Mucosa of stomach (tissue), 1 donor: ENCODE data around the gene SYT12.

Source experiments
- H3K27me3 ChIP-seq: one replicate; pipeline ENCODE4 v1.7.0; 2013; ENCODE audit warnings: mild to moderate bottlenecking, low read length; ENCODE audit not compliant: control insufficient read depth, insufficient read depth
- H3K36me3 ChIP-seq: one replicate; pipeline ENCODE4 v1.7.0; 2013; ENCODE audit warnings: low read length; ENCODE audit not compliant: control insufficient read depth, insufficient read depth
- H3K4me1 ChIP-seq: one replicate; pipeline ENCODE4 v1.7.0; 2013; ENCODE audit warnings: mild to moderate bottlenecking, low read length; ENCODE audit not compliant: control insufficient read depth, insufficient read depth
- H3K4me3 ChIP-seq: one replicate; pipeline ENCODE4 v1.7.0; 2013; ENCODE audit warnings: low read length
- H3K9ac ChIP-seq: one replicate; pipeline ENCODE4 v1.7.0; 2013; ENCODE audit warnings: mild to moderate bottlenecking, low read length, moderate library complexity
- H3K9me3 ChIP-seq: one replicate; pipeline ENCODE4 v1.7.0; 2013; ENCODE audit warnings: mild to moderate bottlenecking, low read length, moderate library complexity; ENCODE audit not compliant: control insufficient read depth
- donor health status: Pancreatic carcinoma.

The SYT12 gene

GRCh38 chr11:67023957-67024353, 1.0 kb downstream of the SYT12 start:
- Histone ChIP-seq H3K4me1 (peaks cover 24% of the 10 kb centered on the region), H3K27me3 (peaks cover 27% of the 10 kb centered on the region), H3K9me3 (no peaks in the 10 kb centered on the region), H3K4me3 (no peak overlapping the region), H3K9ac (no peak overlapping the region), H3K36me3 (no peaks in the 10 kb centered on the region)

GRCh38 chr11:67024410-67024809, 1.5 kb downstream of the SYT12 start:
- Histone ChIP-seq H3K9ac (no peak overlapping the region), H3K36me3 (no peaks in the 10 kb centered on the region), H3K27me3 (peaks cover 27% of the 10 kb centered on the region), H3K4me3 (no peak overlapping the region), H3K9me3 (no peaks in the 10 kb centered on the region), H3K4me1 (peaks cover 24% of the 10 kb centered on the region)

GRCh38 chr11:67024966-67025365, 2.0 kb downstream of the SYT12 start:
- Histone ChIP-seq H3K9ac (no peak overlapping the region), H3K27me3 (peaks cover 27% of the 10 kb centered on the region), H3K36me3 (no peaks in the 10 kb centered on the region), H3K4me1 (peaks cover 24% of the 10 kb centered on the region), H3K9me3 (no peaks in the 10 kb centered on the region), H3K4me3 (no peak overlapping the region)

GRCh38 chr11:67025750-67026149, 2.8 kb downstream of the SYT12 start:
- Histone ChIP-seq H3K27me3 (peaks cover 27% of the 10 kb centered on the region), H3K36me3 (no peaks in the 10 kb centered on the region), H3K9me3 (no peaks in the 10 kb centered on the region), H3K9ac (no peak overlapping the region), H3K4me1 (peaks cover 24% of the 10 kb centered on the region), H3K4me3 (no peak overlapping the region)

- H3K27me3 ChIP-seq = peaks cover 27% of the 10 kb centered on the region
These were observed 4.0 kb downstream of the SYT12 start for GRCh38 chr11:67026941-67027340.

GRCh38 chr11:67027483-67027930, 4.6 kb downstream of the SYT12 start:
- Histone ChIP-seq H3K27me3 (peaks cover 22% of the 10 kb centered on the region), H3K4me3 (no peak overlapping the region), H3K4me1 (peaks cover 24% of the 10 kb centered on the region), H3K9me3 (no peaks in the 10 kb centered on the region), H3K36me3 (no peaks in the 10 kb centered on the region), H3K9ac (no peak overlapping the region)

More at GRCh38 chr11:67026941-67027340, 4.0 kb downstream of the SYT12 start:
- H3K9me3 ChIP-seq = no peaks in the 10 kb centered on the region
- no peak overlapping the region for H3K4me3 ChIP-seq
- H3K36me3 ChIP-seq = no peaks in the 10 kb centered on the region
- peaks cover 28% of the 10 kb centered on the region for H3K4me1 ChIP-seq
- no peak overlapping the region for H3K9ac ChIP-seq

- H3K9me3 ChIP-seq = no peaks in the 10 kb centered on the region
- H3K4me1 ChIP-seq = peaks cover 20% of the 10 kb centered on the region
- H3K4me3 ChIP-seq = no peak overlapping the region
- H3K9ac ChIP-seq = no peak overlapping the region
- H3K27me3 ChIP-seq = peaks cover 17% of the 10 kb centered on the region
- H3K36me3 ChIP-seq = no peaks in the 10 kb centered on the region
These were observed 5.1 kb downstream of the SYT12 start for GRCh38 chr11:67027943-67028542.

GRCh38 chr11:67029146-67029545, 6.2 kb downstream of the SYT12 start:
- Histone ChIP-seq H3K4me1 (peaks cover 19% of the 10 kb centered on the region), H3K27me3 (peaks cover 7% of the 10 kb centered on the region), H3K4me3 (no peak overlapping the region)

GRCh38 chr11:67030976-67031375, 8.0 kb downstream of the SYT12 start:
- H3K4me3 ChIP-seq = no peak overlapping the region
- no peaks in the 10 kb centered on the region for H3K36me3 ChIP-seq
- no peaks in the 10 kb centered on the region for H3K9me3 ChIP-seq
- H3K9ac ChIP-seq = no peak overlapping the region
- peaks cover 19% of the 10 kb centered on the region for H3K4me1 ChIP-seq
- H3K27me3 ChIP-seq = no peaks in the 10 kb centered on the region

More at GRCh38 chr11:67029146-67029545, 6.2 kb downstream of the SYT12 start:
- Histone ChIP-seq H3K9ac (no peak overlapping the region), H3K9me3 (no peaks in the 10 kb centered on the region), H3K36me3 (no peaks in the 10 kb centered on the region)

GRCh38 chr11:67031791-67032561, 9.0 kb downstream of the SYT12 start:
- peaks cover 19% of the 10 kb centered on the region for H3K4me1 ChIP-seq
- no peaks in the 10 kb centered on the region for H3K9me3 ChIP-seq
- H3K9ac ChIP-seq = no peak overlapping the region
- H3K27me3 ChIP-seq = no peaks in the 10 kb centered on the region
- H3K36me3 ChIP-seq = no peaks in the 10 kb centered on the region
- H3K4me3 ChIP-seq = no peak overlapping the region

GRCh38 chr11:67032830-67033551, 10.1 kb downstream of the SYT12 start:
- Histone ChIP-seq H3K36me3 (no peaks in the 10 kb centered on the region), H3K9me3 (no peaks in the 10 kb centered on the region), H3K4me3 (no peak overlapping the region), H3K4me1 (peaks cover 12% of the 10 kb centered on the region), H3K9ac (no peak overlapping the region), H3K27me3 (no peaks in the 10 kb centered on the region)

- H3K36me3 ChIP-seq = no peaks in the 10 kb centered on the region
- no peak overlapping the region for H3K9ac ChIP-seq
- H3K4me1 ChIP-seq = peaks cover 9% of the 10 kb centered on the region
- H3K27me3 ChIP-seq = no peaks in the 10 kb centered on the region
- no peak overlapping the region for H3K4me3 ChIP-seq
- no peaks in the 10 kb centered on the region for H3K9me3 ChIP-seq
These were observed 10.8 kb downstream of the SYT12 start for GRCh38 chr11:67033661-67034166.
